SJSA1 (cell line): ENCODE data around the gene ERC1. TPM values are rescaled to one million over a fixed set of nuclear protein-coding genes. Genes with fewer than 3 reads are reported as not detected.

Experiments
- DNase-seq, 2 experiments: peaks; one replicate each; pipeline ENCODE4 v3.0.0-alpha.2; 2015 to 2020; ENCODE audit warnings: low spot score in 2 of 2, low read depth in 1 of 2
- H3K27ac ChIP-seq: fragments of 250-450 bp; sonication (Bioruptor Pico); 2 replicates; pipeline ENCODE4 v1.5.1; 2020; ENCODE audit warnings: mild to moderate bottlenecking, moderate library complexity
- H3K27me3 ChIP-seq: fragments of 250-450 bp; sonication (Bioruptor Pico); replicated peaks from 2 replicates; pipeline ENCODE4 v1.5.1; 2020; ENCODE audit warnings: mild to moderate bottlenecking, moderate library complexity
- H3K36me3 ChIP-seq: fragments of 250-450 bp; sonication (Bioruptor Pico); 2 replicates; pipeline ENCODE4 v1.5.1; 2020; ENCODE audit warnings: mild to moderate bottlenecking
- H3K4me1 ChIP-seq: fragments of 250-450 bp; sonication (Bioruptor Pico); replicated peaks from 2 replicates; pipeline ENCODE4 v1.6.1; 2021; ENCODE audit warnings: mild to moderate bottlenecking
- H3K4me3 ChIP-seq: fragments of 250-450 bp; sonication (Bioruptor Pico); 2 replicates; pipeline ENCODE4 v1.5.1; 2020; ENCODE audit warnings: mild to moderate bottlenecking
- H3K9me3 ChIP-seq: fragments of 250-450 bp; sonication (Bioruptor Pico); replicated peaks from 2 replicates; pipeline ENCODE4 v1.5.1; 2020; ENCODE audit warnings: mild to moderate bottlenecking
- total RNA-seq: library from RNA; depleted of rRNA; stranded (reverse); fragments of >200 nt; shearing (Covaris generic); gene quantifications from 2 replicates; pipeline ENCODE4 v1.2.3, GENCODE V29; 2014

The ERC1 gene
- total RNA-seq, 1 experiment from 2014 or later, result 19.7 TPM

- DNase-seq, result no peak
- Histone ChIP-seq H3K27me3 (no peaks in the 10 kb centered on the region), H3K4me3 (no peak overlapping the region), H3K4me1 (no peaks in the 10 kb centered on the region), H3K27ac (no peak overlapping the region), H3K36me3 (no peaks in the 10 kb centered on the region; the same call in 1 of the 2 replicates), H3K9me3 (no peaks in the 10 kb centered on the region)
These were observed 170.2 kb downstream of the ERC1 start for GRCh38 chr12:1161197-1161596.

- Histone ChIP-seq H3K9me3 (no peaks in the 10 kb centered on the region), H3K36me3 (no peaks in the 10 kb centered on the region; the same call in 1 of the 2 replicates), H3K27ac (no peak overlapping the region), H3K4me1 (no peaks in the 10 kb centered on the region), H3K27me3 (no peaks in the 10 kb centered on the region), H3K4me3 (no peak overlapping the region)
- DNase-seq, result no peak
These were observed 171.2 kb downstream of the ERC1 start for GRCh38 chr12:1162081-1162760.

GRCh38 chr12:1167784-1168183, 176.8 kb downstream of the ERC1 start:
- Histone ChIP-seq H3K9me3 (no peaks in the 10 kb centered on the region), H3K27ac (no peak overlapping the region), H3K4me1 (no peaks in the 10 kb centered on the region), H3K27me3 (no peaks in the 10 kb centered on the region), H3K36me3 (peaks cover 9% of the 10 kb centered on the region; the same call in 1 of the 2 replicates), H3K4me3 (no peak overlapping the region)
- no peak for DNase-seq

- no peaks in the 10 kb centered on the region for H3K27me3 ChIP-seq
- no peak for DNase-seq
- no peak overlapping the region for H3K27ac ChIP-seq
- H3K4me1 ChIP-seq, result no peaks in the 10 kb centered on the region
- H3K9me3 ChIP-seq, result no peaks in the 10 kb centered on the region
- no peak overlapping the region for H3K4me3 ChIP-seq
- peaks cover 9% of the 10 kb centered on the region; the same call in 1 of the 2 replicates for H3K36me3 ChIP-seq
These were observed 179.4 kb downstream of the ERC1 start for GRCh38 chr12:1170411-1170810.

- H3K36me3 ChIP-seq, result peaks cover 14% of the 10 kb centered on the region; the same call in 1 of the 2 replicates
- no peaks in the 10 kb centered on the region for H3K4me1 ChIP-seq
- no peaks in the 10 kb centered on the region for H3K27me3 ChIP-seq
- H3K9me3 ChIP-seq, result no peaks in the 10 kb centered on the region
- no peak overlapping the region for H3K4me3 ChIP-seq
- H3K27ac ChIP-seq, result no peak overlapping the region
- no peak for DNase-seq
These were observed 180.8 kb downstream of the ERC1 start for GRCh38 chr12:1171657-1172408.

- Histone ChIP-seq H3K4me1 (no peaks in the 10 kb centered on the region), H3K9me3 (no peaks in the 10 kb centered on the region), H3K27me3 (no peaks in the 10 kb centered on the region), H3K36me3 (peaks cover 10% of the 10 kb centered on the region; the same call in 1 of the 2 replicates), H3K27ac (no peak overlapping the region), H3K4me3 (no peak overlapping the region)
- DNase-seq, result no peak
These were observed 183.0 kb downstream of the ERC1 start for GRCh38 chr12:1173781-1174617.

- Histone ChIP-seq H3K4me1 (no peaks in the 10 kb centered on the region), H3K27me3 (no peaks in the 10 kb centered on the region), H3K4me3 (no peak overlapping the region), H3K9me3 (no peaks in the 10 kb centered on the region), H3K36me3 (peaks cover 5% of the 10 kb centered on the region; the same call in 1 of the 2 replicates), H3K27ac (no peak overlapping the region)
- DNase-seq, result no peak
These were observed 183.6 kb downstream of the ERC1 start for GRCh38 chr12:1174659-1175058.

- Histone ChIP-seq H3K4me1 (no peaks in the 10 kb centered on the region), H3K36me3 (peaks cover 8% of the 10 kb centered on the region; the same call in 1 of the 2 replicates), H3K27me3 (no peaks in the 10 kb centered on the region), H3K9me3 (no peaks in the 10 kb centered on the region), H3K4me3 (no peak overlapping the region), H3K27ac (no peak overlapping the region)
- no peak for DNase-seq
These were observed 185.2 kb downstream of the ERC1 start for GRCh38 chr12:1176191-1176590.

- DNase-seq, result no peak
- peaks cover 8% of the 10 kb centered on the region; the same call in 1 of the 2 replicates for H3K36me3 ChIP-seq
- no peak overlapping the region for H3K27ac ChIP-seq
- H3K9me3 ChIP-seq, result no peaks in the 10 kb centered on the region
- no peak overlapping the region for H3K4me3 ChIP-seq
- no peaks in the 10 kb centered on the region for H3K27me3 ChIP-seq
- no peaks in the 10 kb centered on the region for H3K4me1 ChIP-seq
These were observed 188.1 kb downstream of the ERC1 start for GRCh38 chr12:1179128-1179527.

- H3K4me3 ChIP-seq, result no peak overlapping the region
- no peaks in the 10 kb centered on the region for H3K27me3 ChIP-seq
- no peaks in the 10 kb centered on the region for H3K4me1 ChIP-seq
- H3K27ac ChIP-seq, result no peak overlapping the region
- no peak for DNase-seq
- H3K36me3 ChIP-seq, result peaks cover 10% of the 10 kb centered on the region; the same call in 1 of the 2 replicates
- no peaks in the 10 kb centered on the region for H3K9me3 ChIP-seq
These were observed 191.0 kb downstream of the ERC1 start for GRCh38 chr12:1182069-1182468.

GRCh38 chr12:1184402-1184801, 193.4 kb downstream of the ERC1 start:
- H3K4me1 ChIP-seq, result no peaks in the 10 kb centered on the region
- H3K4me3 ChIP-seq, result no peak overlapping the region
- peaks cover 16% of the 10 kb centered on the region for H3K36me3 ChIP-seq
- no peak overlapping the region for H3K27ac ChIP-seq
- no peaks in the 10 kb centered on the region for H3K9me3 ChIP-seq
- H3K27me3 ChIP-seq, result no peaks in the 10 kb centered on the region
- no peak for DNase-seq

- Histone ChIP-seq H3K9me3 (no peaks in the 10 kb centered on the region), H3K27me3 (no peaks in the 10 kb centered on the region), H3K4me1 (no peaks in the 10 kb centered on the region), H3K4me3 (no peak overlapping the region), H3K27ac (no peak overlapping the region), H3K36me3 (peaks cover 19% of the 10 kb centered on the region)
- no peak for DNase-seq
These were observed 194.6 kb downstream of the ERC1 start for GRCh38 chr12:1185460-1186182.

GRCh38 chr12:1186298-1186697, 195.3 kb downstream of the ERC1 start:
- Histone ChIP-seq H3K4me1 (no peaks in the 10 kb centered on the region), H3K27ac (no peak overlapping the region), H3K4me3 (no peak overlapping the region), H3K36me3 (peaks cover 21% of the 10 kb centered on the region), H3K9me3 (no peaks in the 10 kb centered on the region), H3K27me3 (no peaks in the 10 kb centered on the region)
- no peak for DNase-seq
